ENCODE results near the gene OR6V1.

Gene OR6V1

GRCh38 chr7:143012409-143012808, 39.7 kb upstream of the OR6V1 start:
- no peak for TF ChIP-seq CTCF (IDR thresholded peaks at IDR 0.05; ENCODE audit: borderline replicate concordance, control extremely low read depth, extremely low read depth, insufficient read depth, missing control alignments)
- DNase-seq (ENCODE audit: low spot score) = no peak
- in situ Hi-C loops (cut with MboI; ENCODE audit: low sequenced_read_pairs, unreplicated experiment) = loop anchor here (5.0 to 25.0 kb wide), 2 partner anchors 200 to 375 kb away; no protein-coding TSS in a partner anchor

GRCh38 chr7:143013473-143013872, 38.7 kb upstream of the OR6V1 start:
- no peak for DNase-seq (ENCODE audit: low spot score)
- TF ChIP-seq CTCF (IDR thresholded peaks at IDR 0.05; ENCODE audit: borderline replicate concordance, control extremely low read depth, extremely low read depth, insufficient read depth, missing control alignments) = no peak
- in situ Hi-C loops (cut with MboI; ENCODE audit: low sequenced_read_pairs, unreplicated experiment) = loop anchor here (5.0 to 25.0 kb wide), 2 partner anchors 199 to 376 kb away; no protein-coding TSS in a partner anchor

- DNase-seq (ENCODE audit: low spot score) = no peak
- in situ Hi-C loops (cut with MboI; ENCODE audit: low sequenced_read_pairs, unreplicated experiment) = loop anchor here (5.0 to 25.0 kb wide), 2 partner anchors 198 to 377 kb away; no protein-coding TSS in a partner anchor
- no peak for TF ChIP-seq CTCF (IDR thresholded peaks at IDR 0.05; ENCODE audit: borderline replicate concordance, control extremely low read depth, extremely low read depth, insufficient read depth, missing control alignments)
These were observed 38.2 kb upstream of the OR6V1 start for GRCh38 chr7:143013893-143014292.

GRCh38 chr7:143015084-143015483, 37.1 kb upstream of the OR6V1 start:
- no peak for TF ChIP-seq CTCF (IDR thresholded peaks at IDR 0.05; ENCODE audit: borderline replicate concordance, control extremely low read depth, extremely low read depth, insufficient read depth, missing control alignments)
- in situ Hi-C loops (cut with MboI; ENCODE audit: low sequenced_read_pairs, unreplicated experiment) = loop anchor here (25.0 kb wide), 1 partner anchor 378 kb away; no protein-coding TSS in a partner anchor

GRCh38 chr7:143015926-143016490, 36.1 kb upstream of the OR6V1 start:
- TF ChIP-seq CTCF (IDR thresholded peaks at IDR 0.05; ENCODE audit: borderline replicate concordance, control extremely low read depth, extremely low read depth, insufficient read depth, missing control alignments) = no peak
- in situ Hi-C loops (cut with MboI; ENCODE audit: low sequenced_read_pairs, unreplicated experiment) = loop anchor here (25.0 kb wide), 1 partner anchor 379 kb away; no protein-coding TSS in a partner anchor
- DNase-seq (ENCODE audit: low spot score) = no peak

More at GRCh38 chr7:143015084-143015483, 37.1 kb upstream of the OR6V1 start:
- no peak for DNase-seq (ENCODE audit: low spot score)

- DNase-seq (ENCODE audit: low spot score) = no peak
- TF ChIP-seq CTCF (IDR thresholded peaks at IDR 0.05; ENCODE audit: borderline replicate concordance, control extremely low read depth, extremely low read depth, insufficient read depth, missing control alignments) = no peak
- in situ Hi-C loops (cut with MboI; ENCODE audit: low sequenced_read_pairs, unreplicated experiment) = loop anchor here (25.0 kb wide), 1 partner anchor 380 kb away; no protein-coding TSS in a partner anchor
These were observed 35.1 kb upstream of the OR6V1 start for GRCh38 chr7:143016996-143017395.
